Right atrium auricular region (tissue), 2 donors: Measurements from ENCODE around the gene KCNIP1. TPM values are rescaled to one million over a fixed set of nuclear protein-coding genes. Genes with fewer than 3 reads are reported as not detected.
A peak's percentile ranks its signal among the peaks of the same experiment; 100 is the strongest.

Experiments used
- DNase-seq: peaks from one replicate; pipeline ENCODE4 v3.0.0-alpha.2; 2019; ENCODE audit warnings: low spot score
- H3K27ac ChIP-seq, 2 donors: fragments of 200-600 bp; sonication (generic); 1 replicate in 1 of 2; 2 replicates in 1 of 2; pipeline ENCODE4 v1.5.1; 2016 to 2019
- H3K27me3 ChIP-seq, 2 donors: fragments of 200-600 bp; sonication (generic); one replicate each; pipeline versions ENCODE4 v1.5.1 to v1.6.0; 2017 to 2019
- H3K36me3 ChIP-seq: fragments of 200-600 bp; sonication (generic); one replicate; pipeline ENCODE4 v1.5.1; 2016
- H3K4me1 ChIP-seq, 2 donors: fragments of 200-600 bp; sonication (generic); one replicate each; pipeline versions ENCODE4 v1.5.1 to v1.6.0; 2017 to 2019
- H3K4me3 ChIP-seq, 2 donors: fragments of 200-600 bp; sonication (generic); 1 replicate in 1 of 2; 2 replicates in 1 of 2; pipeline ENCODE4 v1.5.1; 2017 to 2019; ENCODE audit warnings: mild to moderate bottlenecking in 1 of 2, moderate library complexity in 1 of 2
- H3K9me3 ChIP-seq, 2 donors: fragments of 200-600 bp; sonication (generic); one replicate each; pipeline ENCODE4 v1.5.1; 2019
- total RNA-seq, 2 donors: library from RNA; depleted of rRNA; stranded (reverse); fragments of >200 nt; gene quantifications; one replicate each; pipeline ENCODE4 v1.1.0, GENCODE V29; 2016
- TF ChIP-seq, protein P1 (sequence below), 2 donors: fragments of 200-600 bp; sonication (generic); IDR thresholded peaks; one replicate each; pipeline ENCODE4 v1.5.1; 2019; ENCODE audit warnings: antibody characterized with exemption in 2 of 2

Gene KCNIP1
- total RNA-seq, 2 donors from 2014 or later, result not detected

- peak; percentile 11 for DNase-seq
- no peak overlapping the region for H3K27ac ChIP-seq
- no peaks in the 10 kb centered on the region for H3K4me1 ChIP-seq
- no peak overlapping the region for H3K4me3 ChIP-seq
- TF ChIP-seq, protein P1, sequence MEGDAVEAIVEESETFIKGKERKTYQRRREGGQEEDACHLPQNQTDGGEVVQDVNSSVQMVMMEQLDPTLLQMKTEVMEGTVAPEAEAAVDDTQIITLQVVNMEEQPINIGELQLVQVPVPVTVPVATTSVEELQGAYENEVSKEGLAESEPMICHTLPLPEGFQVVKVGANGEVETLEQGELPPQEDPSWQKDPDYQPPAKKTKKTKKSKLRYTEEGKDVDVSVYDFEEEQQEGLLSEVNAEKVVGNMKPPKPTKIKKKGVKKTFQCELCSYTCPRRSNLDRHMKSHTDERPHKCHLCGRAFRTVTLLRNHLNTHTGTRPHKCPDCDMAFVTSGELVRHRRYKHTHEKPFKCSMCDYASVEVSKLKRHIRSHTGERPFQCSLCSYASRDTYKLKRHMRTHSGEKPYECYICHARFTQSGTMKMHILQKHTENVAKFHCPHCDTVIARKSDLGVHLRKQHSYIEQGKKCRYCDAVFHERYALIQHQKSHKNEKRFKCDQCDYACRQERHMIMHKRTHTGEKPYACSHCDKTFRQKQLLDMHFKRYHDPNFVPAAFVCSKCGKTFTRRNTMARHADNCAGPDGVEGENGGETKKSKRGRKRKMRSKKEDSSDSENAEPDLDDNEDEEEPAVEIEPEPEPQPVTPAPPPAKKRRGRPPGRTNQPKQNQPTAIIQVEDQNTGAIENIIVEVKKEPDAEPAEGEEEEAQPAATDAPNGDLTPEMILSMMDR (IDR thresholded peaks at IDR 0.05), result no peak
- H3K9me3 ChIP-seq, result no peaks in the 10 kb centered on the region
- H3K27me3 ChIP-seq, result no peaks in the 10 kb centered on the region
- no peaks in the 10 kb centered on the region for H3K36me3 ChIP-seq
Observed at GRCh38 chr5:170468633-170469285, 35.1 kb upstream of the KCNIP1 start.

GRCh38 chr5:170469414-170469813 is 34.4 kb upstream of the KCNIP1 start:
- Histone ChIP-seq H3K27me3 (no peaks in the 10 kb centered on the region), H3K36me3 (no peaks in the 10 kb centered on the region), H3K4me1 (no peaks in the 10 kb centered on the region), H3K9me3 (no peaks in the 10 kb centered on the region), H3K4me3 (no peak overlapping the region), H3K27ac (no peak overlapping the region)
- TF ChIP-seq, protein P1 (IDR thresholded peaks at IDR 0.05), result no peak
- DNase-seq, result peak; percentile 52

DNA sequence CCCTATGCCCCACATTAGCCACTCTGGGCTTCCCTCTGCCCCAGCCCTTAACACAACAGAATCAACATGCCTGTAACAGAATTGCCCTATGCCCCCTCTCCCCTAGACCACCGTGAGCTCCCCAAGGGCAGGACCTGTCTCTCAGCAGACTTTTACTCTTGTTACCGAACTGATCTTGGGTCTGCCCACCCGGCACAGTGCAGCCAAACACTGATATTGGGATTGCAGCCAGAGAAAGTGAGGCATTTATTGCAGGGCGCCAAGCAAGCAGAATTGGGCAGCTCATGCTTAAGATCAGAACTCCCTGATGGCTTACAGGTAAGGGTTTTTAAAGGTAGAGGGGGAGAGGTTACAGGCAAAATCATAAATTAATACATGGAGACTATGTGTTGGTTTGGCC is 33.5 kb upstream of the KCNIP1 start:
- TF ChIP-seq, protein P1 (IDR thresholded peaks at IDR 0.05), result no peak
- DNase-seq, result peak; percentile 34
- Histone ChIP-seq H3K36me3 (no peaks in the 10 kb centered on the region), H3K4me1 (no peaks in the 10 kb centered on the region), H3K27me3 (no peaks in the 10 kb centered on the region), H3K4me3 (no peak overlapping the region), H3K9me3 (peaks cover 0 to 3% of the 10 kb centered on the region in 2 donors), H3K27ac (no peak overlapping the region)

DNA sequence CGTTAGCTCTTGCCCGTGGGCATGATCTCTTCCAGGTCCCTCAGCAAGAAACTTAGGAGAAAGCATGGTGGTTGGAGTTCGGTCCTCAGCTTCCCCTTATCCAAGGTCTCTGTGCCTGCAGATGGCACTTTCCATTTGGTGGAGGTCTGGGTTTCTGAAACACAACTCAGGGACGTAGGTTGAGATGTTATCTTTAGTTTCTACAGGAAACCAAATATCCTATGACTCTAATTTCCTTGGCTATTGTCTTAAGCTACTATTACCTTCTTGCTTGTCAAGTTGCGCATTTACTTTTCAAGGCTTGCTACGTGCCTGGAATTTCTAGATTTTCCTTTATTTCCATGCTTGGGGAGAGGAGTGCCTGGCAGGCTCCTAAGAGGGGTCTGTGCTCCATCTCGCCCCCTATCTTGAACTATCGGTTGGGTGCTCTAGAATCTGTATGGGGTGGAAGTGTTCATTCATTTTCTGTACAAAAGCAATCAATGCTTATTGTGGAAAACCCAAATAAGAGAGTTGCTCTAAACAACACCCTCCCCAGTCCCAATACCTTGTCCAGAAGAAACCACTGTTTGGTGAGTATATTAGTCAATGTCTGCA is 32.9 kb upstream of the KCNIP1 start:
- DNase-seq, result peak; percentile 5
- Histone ChIP-seq H3K9me3 (peaks cover 0 to 3% of the 10 kb centered on the region in 2 donors), H3K36me3 (no peaks in the 10 kb centered on the region), H3K27me3 (no peaks in the 10 kb centered on the region), H3K4me1 (no peaks in the 10 kb centered on the region), H3K4me3 (no peak overlapping the region), H3K27ac (no peak overlapping the region)
- TF ChIP-seq, protein P1 (IDR thresholded peaks at IDR 0.05), result no peak

DNA sequence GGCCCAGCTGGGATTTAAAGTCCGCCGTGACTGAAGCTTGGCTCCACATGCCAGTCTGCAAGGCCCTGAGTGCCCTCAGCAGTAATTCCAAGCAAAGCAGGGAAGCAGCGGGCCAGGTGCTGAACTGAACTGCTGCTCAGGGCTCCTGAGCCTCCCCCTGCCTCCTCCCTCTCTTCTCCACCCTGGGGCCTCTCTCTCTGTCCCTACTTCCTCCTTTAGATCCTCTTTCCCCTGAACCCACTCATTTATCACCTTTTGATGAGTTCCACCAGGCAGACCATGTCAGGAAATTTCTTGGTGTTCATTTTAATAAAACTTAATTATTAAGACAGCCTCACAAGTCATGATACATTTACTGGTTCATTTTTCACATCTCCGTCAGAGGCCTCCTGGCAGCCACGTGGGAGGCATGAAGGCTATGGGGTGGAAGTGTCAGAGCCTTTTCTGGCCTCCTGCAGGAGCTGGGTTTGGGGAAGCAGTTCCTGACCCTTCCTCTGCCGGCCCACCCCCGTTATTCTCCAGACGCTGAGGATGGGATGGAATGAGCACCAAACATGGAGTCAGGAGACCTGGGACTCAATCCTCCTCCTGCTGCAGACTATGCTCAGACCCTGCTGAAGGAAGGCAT is 32.2 kb upstream of the KCNIP1 start:
- TF ChIP-seq, protein P1 (IDR thresholded peaks at IDR 0.05), result no peak
- Histone ChIP-seq H3K36me3 (no peaks in the 10 kb centered on the region), H3K9me3 (peaks cover 0 to 3% of the 10 kb centered on the region in 2 donors), H3K27ac (no peak overlapping the region), H3K4me1 (no peaks in the 10 kb centered on the region), H3K27me3 (no peaks in the 10 kb centered on the region), H3K4me3 (no peak overlapping the region)
- DNase-seq, result peak; percentile 11
